Activated CD4-positive, alpha-beta T cell treated with anti-CD3 and anti-CD28 coated beads, Interleukin-2, Interleukin-6, amounts not matched to agents 100 ng/mL and 50 ng/mL, durations not matched to agents 16 hours and 8 hours (primary cell): ENCODE data around the gene FZR1.
"Not testable (repeated sequence)": the region's sequence is repeated elsewhere in the genome, so short reads cannot be mapped to it uniquely, and the experiment has no call there.

ENCODE experiments used
- DNase-seq: peaks from one replicate; pipeline ENCODE4 v3.0.0-alpha.2; 2020

Gene FZR1

GRCh38 chr19:3576696-3577443 lies 70.8 kb downstream of the FZR1 start:
- DNase-seq, result no peak

- DNase-seq, result no peak
Observed at GRCh38 chr19:3577723-3578344, 71.7 kb downstream of the FZR1 start.

DNA sequence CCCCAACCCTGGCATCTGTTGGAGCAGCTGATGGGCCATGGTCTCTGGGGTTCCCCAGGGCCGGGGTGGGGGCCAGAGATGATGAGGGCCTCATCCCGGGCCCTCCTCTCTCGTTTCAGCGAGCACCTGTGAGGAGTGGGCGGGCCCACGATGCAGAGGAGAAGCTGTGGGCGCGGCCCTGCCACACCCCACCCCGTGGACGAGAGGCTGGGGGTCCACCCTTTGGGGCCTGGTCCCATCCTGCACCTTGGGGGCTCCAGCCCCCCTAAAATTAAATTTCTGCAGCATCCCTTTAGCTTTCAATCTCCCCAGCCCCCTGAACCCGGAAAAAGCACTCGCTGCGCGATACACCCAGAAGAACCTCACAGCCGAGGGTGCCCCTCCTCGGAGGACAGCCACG lies 72.3 kb downstream of the FZR1 start:
- no peak for DNase-seq

DNA sequence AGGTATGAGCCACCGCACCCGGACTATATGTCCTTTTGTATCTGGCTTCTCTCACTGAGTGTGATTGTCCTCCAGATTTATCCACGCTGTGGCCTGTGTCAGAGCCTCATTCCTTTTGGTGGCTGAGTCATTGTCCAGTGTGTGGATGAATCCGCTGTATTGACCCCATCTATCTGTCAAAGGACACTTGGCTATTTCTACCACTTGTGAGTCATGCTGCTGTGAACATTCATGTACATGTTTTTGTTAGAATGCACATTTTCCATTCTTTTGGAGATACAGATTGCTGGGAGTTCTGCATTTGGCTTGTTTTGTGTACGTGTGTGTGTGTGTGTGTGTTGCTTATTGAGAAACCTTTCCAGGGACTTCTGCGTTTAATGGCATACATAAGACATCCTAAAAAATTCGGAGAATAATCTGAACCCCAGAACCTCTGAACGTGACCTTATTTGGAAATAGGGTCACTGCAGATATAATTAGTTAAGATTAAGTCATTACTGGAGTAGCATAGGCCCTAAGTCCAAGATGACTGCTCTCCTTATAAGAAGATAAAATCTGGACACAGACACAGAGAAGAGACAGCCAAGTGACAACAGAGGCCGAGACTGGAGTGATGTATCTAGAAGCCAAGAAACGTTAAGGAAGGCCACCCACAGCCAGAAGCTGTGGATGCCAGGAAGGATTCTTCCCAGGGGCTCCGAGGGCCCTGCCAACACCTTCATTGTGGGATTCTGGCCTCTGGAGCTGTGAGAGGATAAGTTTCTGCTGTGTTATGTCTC lies 74.2 kb downstream of the FZR1 start:
- no peak for DNase-seq

DNA sequence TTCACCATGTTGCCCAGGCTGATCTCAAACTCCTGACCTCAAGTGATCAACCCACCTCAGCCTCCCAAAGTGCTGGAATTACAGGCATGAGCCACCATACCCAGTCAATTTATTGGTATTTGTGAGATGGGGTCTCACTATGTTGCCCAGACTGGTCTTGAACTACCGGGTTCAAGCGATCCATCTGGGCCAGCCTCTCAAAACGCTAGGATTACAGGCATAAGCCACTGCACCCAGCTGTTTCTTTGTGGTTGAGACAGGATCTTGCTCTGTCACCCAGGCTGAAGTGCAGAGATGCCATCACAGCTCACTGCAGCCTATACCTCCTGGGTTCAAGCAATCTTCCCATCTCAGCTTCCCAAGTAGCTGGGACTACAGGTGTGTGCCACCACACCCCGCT lies 75.7 kb downstream of the FZR1 start:
- not testable (repeated sequence) for DNase-seq

GRCh38 chr19:3584036-3584802 lies 78.1 kb downstream of the FZR1 start:
- DNase-seq, result not testable (repeated sequence)

- DNase-seq, result no peak
Observed at GRCh38 chr19:3585301-3586126, 79.4 kb downstream of the FZR1 start, which contains the start of gene GIPC3. Gene GIPC3, plus strand, starts transcription at chr19:3585478. Its CDS starts 120 bp downstream, at chr19:3585598.

GRCh38 chr19:3586127-3586626 lies 80.1 kb downstream of the FZR1 start:
- DNase-seq, result no peak

DNA sequence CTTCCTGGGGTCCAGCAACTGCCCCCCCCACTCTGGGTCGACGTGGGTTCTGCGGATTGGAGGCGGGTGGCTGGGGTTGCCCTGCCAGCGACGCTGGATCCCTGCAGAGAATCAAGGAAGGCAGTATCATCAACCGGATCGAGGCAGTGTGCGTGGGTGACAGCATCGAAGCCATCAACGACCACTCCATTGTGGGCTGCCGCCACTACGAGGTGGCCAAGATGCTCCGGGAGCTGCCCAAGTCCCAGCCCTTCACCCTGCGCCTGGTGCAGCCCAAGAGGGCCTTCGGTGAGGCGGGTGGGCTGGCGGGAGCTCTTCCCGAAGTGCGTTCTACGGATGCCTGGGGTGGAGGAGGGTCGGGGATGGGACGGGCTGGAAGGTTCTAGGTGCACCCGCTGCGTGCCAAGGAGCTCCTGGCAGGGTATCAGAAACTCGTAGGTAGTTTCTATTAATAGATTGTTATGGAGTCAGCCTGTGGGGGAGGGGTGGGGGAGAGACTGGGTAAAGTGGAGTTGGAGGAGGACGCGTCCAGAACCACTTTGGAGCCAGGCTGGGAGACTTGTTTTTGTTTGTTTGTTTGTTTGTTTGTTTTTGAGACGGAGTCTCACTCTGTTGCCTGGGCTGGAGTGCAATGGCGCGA lies 80.7 kb downstream of the FZR1 start:
- no peak for DNase-seq
